Measurements from ENCODE around the gene HPSE. TPM values are rescaled to one million over a fixed set of nuclear protein-coding genes. Genes with fewer than 3 reads are reported as not detected.

HPSE gene
- total and polyA plus RNA-seq, 2 of the 13 experiments (the other 11 are each of a cell fraction or from before 2014, with no cell fraction given): not detected

- TF ChIP-seq AFF4 (CRISPR knock-in tag; IDR thresholded peaks at IDR 0.05): no peak
- TF ChIP-seq ZBTB25 (CRISPR knock-in tag; IDR thresholded peaks at IDR 0.05): no peak; the same call in 1 of the 2 replicates
- TF ChIP-seq ZKSCAN8 (CRISPR knock-in tag; IDR thresholded peaks at IDR 0.05; ENCODE audit: borderline replicate concordance): no peak
- TF ChIP-seq ZBTB2 (CRISPR knock-in tag; IDR thresholded peaks at IDR 0.05; ENCODE audit: low read depth): peak; percentile 86
- 0 out of 2 replicates have a peak, but pooled peaks have one; percentile 14 for TF ChIP-seq ATF3 (CRISPR knock-in tag; IDR thresholded peaks at IDR 0.05)
- TF ChIP-seq ZNF180 (CRISPR knock-in tag; IDR thresholded peaks at IDR 0.05; ENCODE audit: borderline replicate concordance, low read depth): no peak
- peak; percentile 26; the same call in 1 of the 2 replicates for TF ChIP-seq ZBED4 (CRISPR knock-in tag; IDR thresholded peaks at IDR 0.05; ENCODE audit: borderline replicate concordance)
- peak; percentile 90 for TF ChIP-seq ZNF687 (CRISPR knock-in tag; IDR thresholded peaks at IDR 0.05)
- TF ChIP-seq IRX3 (CRISPR knock-in tag; IDR thresholded peaks at IDR 0.05; ENCODE audit: borderline replicate concordance, low read depth): peak; percentile 56; the same call in 1 of the 2 replicates
These were observed 50.2 kb downstream of the HPSE start, which contains the start of gene COQ2 (continued) for GRCh38 chr4:83284193-83285054.

Measured in HepG2 (cell line).